Erythroblast (primary cell): ENCODE results near the gene RELA.

Experiments
- DNase-seq, 2 experiments: peaks; one replicate each; lab custom pipeline; 2025; lab: John Stamatoyannopoulos, UW
- GATA1 ChIP-seq: IDR thresholded peaks from 2 replicates; pipeline ENCODE4 v1.6.1; 2011; ENCODE audit warnings: low read depth, mild to moderate bottlenecking, control low read depth, low read length, moderate library complexity
- POLR2A ChIP-seq: IDR thresholded peaks from 2 replicates; pipeline ENCODE4 v1.6.1; 2011; ENCODE audit warnings: mild to moderate bottlenecking, low read length

RELA gene

DNA sequence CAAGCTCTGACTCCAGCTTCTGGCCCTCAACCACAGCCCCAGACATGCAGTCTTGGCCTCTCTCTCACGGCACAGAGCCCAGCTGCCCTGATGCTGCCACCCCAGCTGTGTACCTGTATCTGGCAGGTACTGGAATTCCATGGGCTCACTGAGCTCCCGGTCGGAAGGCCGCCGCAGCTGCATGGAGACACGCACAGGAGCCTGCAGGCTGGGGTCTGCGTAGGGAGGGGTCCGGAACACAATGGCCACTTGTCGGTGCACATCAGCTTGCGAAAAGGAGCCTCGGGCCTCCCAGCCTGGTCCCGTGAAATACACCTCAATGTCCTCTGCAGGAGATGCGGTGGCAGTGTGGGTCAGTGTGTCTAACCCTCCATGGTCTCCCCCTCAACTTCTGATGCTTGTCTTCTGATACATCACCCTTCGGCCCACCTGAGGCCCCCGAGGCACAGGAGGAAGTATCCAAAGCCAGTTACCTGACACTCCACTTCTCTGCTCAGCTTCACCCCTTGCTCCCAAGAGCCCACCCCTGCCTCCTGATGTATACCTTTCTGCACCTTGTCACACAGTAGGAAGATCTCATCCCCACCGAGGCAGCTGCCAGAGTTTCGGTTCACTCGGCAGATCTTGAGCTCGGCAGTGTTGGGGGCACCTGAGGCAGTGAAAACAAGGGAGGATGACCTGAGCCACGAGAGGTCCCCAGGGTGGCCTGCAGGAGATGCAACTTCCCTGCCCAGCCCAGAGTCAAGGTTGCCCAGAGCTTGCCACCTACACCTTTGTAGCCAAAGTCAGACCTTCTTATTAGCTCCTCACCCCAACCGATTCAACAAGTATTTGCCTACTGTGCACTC, 4.3 kb downstream of the RELA start:
- TF ChIP-seq POLR2A (no peak), GATA1 (no peak)
- DNase-seq, result no peak

- no peak for DNase-seq
- TF ChIP-seq POLR2A (no peak), GATA1 (no peak)
Measured at GRCh38 chr11:65657426-65657825, 5.3 kb downstream of the RELA start.

DNA sequence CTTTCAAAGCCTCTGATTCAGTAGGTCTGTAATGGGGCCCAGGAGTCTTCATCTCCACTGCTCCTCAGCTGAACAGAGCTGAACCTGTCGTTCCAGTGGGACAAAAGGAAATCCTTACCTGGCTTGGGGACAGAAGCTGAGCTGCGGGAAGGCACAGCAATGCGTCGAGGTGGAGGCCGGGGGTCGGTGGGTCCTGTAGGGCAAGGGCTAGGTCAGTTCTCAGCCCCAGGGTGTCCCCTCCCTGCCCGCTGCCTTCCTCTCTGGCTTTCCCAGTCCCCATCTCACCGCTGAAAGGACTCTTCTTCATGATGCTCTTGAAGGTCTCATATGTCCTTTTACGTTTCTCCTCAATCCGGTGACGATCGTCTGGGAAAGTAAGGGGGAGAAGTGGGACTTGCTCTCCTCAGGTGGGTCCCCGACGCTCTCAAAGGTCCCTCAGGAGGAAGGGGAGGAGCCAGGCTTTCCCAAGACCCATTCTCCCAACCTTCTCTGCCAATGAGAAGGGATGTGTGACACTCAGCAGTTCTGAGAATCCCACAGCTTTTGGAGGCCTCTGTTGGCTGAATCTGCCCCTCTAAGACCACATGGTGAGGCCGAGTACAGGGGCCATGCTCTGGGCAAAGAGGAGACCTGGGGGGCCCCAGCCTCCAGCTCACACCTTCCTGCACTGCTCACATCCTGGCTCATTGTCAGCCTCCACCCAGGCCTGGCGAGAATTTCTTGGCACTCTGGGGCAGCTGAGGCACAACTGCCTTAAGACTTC, 7.0 kb downstream of the RELA start:
- TF ChIP-seq POLR2A, result no peak
- no peak for DNase-seq

- no peak for TF ChIP-seq GATA1
- no peak for TF ChIP-seq POLR2A
- DNase-seq, result no peak
Measured at GRCh38 chr11:65654375-65655349, 8.1 kb downstream of the RELA start.

DNA sequence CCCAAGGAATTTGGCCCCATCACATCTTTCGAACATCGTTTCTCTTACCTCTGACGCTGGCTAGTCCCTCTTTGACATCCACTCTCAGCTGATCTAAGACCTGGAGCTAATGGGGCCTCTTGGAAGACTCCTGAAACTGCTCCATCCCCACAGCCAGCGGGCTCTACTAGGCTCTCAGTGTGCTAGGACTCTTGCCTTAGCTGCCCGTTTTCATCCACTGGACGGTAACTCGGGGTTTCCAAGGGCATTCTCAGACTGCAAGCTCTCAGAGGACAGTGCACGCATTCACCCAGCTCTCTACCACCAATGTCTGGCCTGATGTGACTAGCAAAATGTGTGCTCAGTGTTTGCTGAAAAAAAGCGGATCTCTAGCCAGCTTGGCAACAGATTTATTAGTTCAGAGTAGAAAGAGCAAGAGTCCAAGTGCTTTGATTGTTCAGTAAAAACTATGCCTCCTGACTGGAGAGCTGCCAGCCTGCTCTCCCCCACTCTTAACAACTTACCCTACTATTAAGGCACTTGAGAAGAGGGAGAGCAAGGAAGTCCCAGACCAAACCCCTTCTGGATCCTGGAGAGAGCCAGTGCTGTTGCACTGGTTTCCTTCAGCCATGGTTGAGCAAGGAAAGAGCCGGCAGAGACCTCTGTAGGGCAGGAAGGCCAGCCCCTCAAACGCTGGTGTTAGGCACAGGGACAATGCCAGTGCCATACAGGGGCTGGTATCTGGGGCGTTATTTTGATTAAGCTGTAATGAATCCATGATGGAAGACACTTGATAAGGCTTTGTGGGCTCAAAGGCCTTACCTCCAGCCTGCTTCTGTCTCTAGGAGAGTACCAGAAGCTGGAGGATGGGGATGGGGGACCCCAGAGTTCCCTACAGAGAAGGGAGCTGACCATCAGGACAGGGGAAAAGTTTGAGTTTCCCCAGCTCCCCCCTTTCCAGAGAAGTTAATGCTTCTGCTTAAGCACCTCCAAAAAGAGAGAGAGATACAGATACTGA, 9.2 kb downstream of the RELA start:
- TF ChIP-seq GATA1 (no peak), POLR2A (peak; percentile 59)
- DNase-seq, result no peak

DNA sequence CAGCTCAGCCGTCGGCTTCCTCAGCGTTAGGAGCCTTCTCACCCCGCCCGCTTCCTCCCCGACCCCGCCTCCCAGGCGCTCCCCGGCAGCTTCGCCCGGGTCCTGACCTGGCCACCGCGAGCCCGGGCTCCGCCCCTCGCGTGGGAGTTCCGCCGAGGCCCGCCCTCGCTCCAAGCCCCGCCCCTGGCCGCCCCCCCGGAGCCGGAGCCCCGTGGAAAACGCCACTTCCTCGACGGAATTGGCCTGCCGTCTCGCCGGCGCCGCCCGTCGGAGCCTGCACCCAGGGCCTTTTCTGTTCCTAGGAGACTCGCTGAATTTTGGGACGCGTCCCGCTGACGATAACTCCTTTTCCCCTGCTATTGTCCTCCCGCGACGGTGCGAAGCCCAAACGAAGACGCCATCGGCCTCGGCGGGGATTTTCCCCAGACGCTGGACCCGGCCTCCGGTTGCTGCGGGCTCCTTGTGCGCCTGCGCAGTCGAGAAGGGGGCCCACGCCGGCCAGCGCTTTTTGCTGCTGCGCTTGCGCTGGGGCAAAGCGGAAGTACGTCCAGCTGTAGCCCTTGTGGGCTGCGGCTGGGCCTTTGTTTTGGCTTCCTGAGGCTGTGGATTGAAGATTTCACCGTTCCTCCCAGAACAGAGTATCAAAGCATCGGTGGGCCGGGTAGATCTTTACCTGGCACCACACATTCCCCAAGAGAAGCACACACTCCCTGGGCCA, 10.0 kb downstream of the RELA start:
- peak; percentile 88 to 94 for DNase-seq
- TF ChIP-seq POLR2A (peak; percentile 73), GATA1 (no peak)

DNA sequence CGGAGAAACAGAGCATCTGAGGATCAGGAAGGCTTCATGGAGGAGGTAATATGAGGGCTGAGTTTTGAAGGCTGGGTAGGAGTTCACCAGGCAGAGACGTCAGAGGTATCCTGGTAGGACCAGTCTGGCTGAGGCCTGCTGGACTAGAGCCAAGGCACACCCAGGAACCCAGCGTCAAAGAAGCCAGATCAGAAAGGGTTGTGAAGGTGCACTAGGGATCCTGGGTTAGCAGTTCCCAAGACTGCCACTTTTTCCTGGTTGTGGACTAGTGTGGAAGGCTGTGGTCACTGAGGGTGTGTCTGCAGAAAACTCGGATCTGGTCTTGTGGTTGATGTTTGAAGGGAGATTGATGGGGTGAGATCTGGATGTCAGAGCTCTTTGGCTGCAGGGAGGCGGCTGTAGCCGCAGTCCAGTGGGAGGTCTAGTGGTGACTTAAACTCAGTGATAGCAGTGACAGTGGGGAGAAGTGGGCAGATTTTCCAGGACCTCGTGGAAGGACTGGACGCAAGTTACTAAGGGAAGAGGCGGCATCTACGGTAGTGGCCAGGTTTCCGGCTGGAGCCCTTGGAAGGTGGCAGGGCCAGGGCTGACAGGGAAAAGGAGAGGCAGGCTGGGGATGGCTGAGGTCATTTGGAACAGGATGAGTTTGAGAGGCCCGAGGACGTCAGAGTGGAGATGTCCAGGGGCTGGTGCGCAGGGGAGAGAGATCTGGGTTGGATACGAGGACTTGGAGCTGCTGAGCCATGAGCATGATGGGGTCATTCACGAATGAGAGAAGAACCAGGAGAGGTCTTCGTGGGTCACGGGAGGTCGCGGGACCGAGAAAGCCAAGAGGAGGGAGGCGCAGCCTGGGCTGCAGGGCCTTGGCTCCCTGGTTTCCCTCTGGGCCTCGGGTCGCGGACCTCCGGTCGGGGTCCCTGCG, 10.9 kb downstream of the RELA start:
- DNase-seq, result peak; percentile 72 to 86

DNA sequence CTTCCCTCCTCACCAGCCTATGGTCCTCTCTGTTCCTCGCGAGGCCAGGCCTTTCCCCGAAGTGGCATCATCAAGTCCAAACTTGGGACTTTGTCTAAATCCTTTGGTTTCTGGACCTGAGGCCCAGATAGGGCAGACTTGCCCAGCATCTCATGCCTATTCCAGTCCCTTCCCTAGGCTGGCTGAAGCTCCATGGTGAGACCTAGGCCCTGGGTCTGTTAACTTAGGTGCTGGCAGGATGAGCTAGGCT, 11.5 kb downstream of the RELA start:
- DNase-seq, result no peak
- TF ChIP-seq GATA1 (no peak), POLR2A (no peak)

More for the DNA sequence above, 10.9 kb downstream of the RELA start:
- no peak for TF ChIP-seq POLR2A
- TF ChIP-seq GATA1, result no peak

- TF ChIP-seq POLR2A (no peak), GATA1 (no peak)
- no peak for DNase-seq
Measured at GRCh38 chr11:65650547-65651338, 12.0 kb downstream of the RELA start.
